SK-N-SH treated with all-trans-retinoic acid at 6 μM for 48 hours (cell line): Measurements from ENCODE around the gene HDAC4.

Experiments used
- ARNTL ChIP-seq: fragments of 450-650 bp; formaldehyde crosslinking; IDR thresholded peaks from 2 replicates; pipeline ENCODE4 v1.5.0; 2020; ENCODE audit warnings: low read depth, mild to moderate bottlenecking, moderate library complexity, borderline replicate concordance
- CSDC2 ChIP-seq: fragments of 250-450 bp; sonication (Bioruptor Pico); IDR thresholded peaks from 2 replicates; pipeline ENCODE4 v1.5.0; 2020; ENCODE audit warnings: mild to moderate bottlenecking, moderate library complexity
- SNAI2 ChIP-seq: fragments of 250-450 bp; sonication (Bioruptor Pico); IDR thresholded peaks from 2 replicates; pipeline ENCODE4 v1.5.0; 2020; ENCODE audit warnings: mild to moderate bottlenecking, moderate library complexity
- TCF4 ChIP-seq: fragments of 250-450 bp; sonication (Bioruptor Pico); IDR thresholded peaks from 2 replicates; pipeline ENCODE4 v1.8.0; 2021; ENCODE audit warnings: mild to moderate bottlenecking, moderate library complexity, borderline replicate concordance
- TOX ChIP-seq: fragments of 250-450 bp; sonication (Bioruptor Pico); IDR thresholded peaks from 2 replicates; pipeline ENCODE4 v1.8.0; 2021; ENCODE audit warnings: mild to moderate bottlenecking, moderate library complexity, borderline replicate concordance
- ZFP3 ChIP-seq: fragments of 250-450 bp; sonication (Bioruptor Pico); IDR thresholded peaks from 2 replicates; pipeline ENCODE4 v1.5.0; 2020; ENCODE audit warnings: mild to moderate bottlenecking, moderate library complexity
- ZFP30 ChIP-seq: fragments of 450-650 bp; formaldehyde crosslinking; IDR thresholded peaks from 2 replicates; pipeline ENCODE4 v1.5.0; 2022; ENCODE audit warnings: mild to moderate bottlenecking, moderate library complexity
- ZNF70 ChIP-seq: fragments of 450-650 bp; formaldehyde crosslinking; IDR thresholded peaks from 2 replicates; pipeline ENCODE4 v1.5.0; 2020; ENCODE audit warnings: mild to moderate bottlenecking, moderate library complexity
- ZNF8 ChIP-seq: fragments of 450-650 bp; formaldehyde crosslinking; IDR thresholded peaks from 2 replicates; pipeline ENCODE4 v1.5.0; 2020; ENCODE audit warnings: mild to moderate bottlenecking, moderate library complexity
- TF ChIP-seq, protein P1 (sequence below): fragments of 250-450 bp; sonication (Bioruptor Pico); IDR thresholded peaks from 2 replicates; pipeline ENCODE4 v1.8.0; 2020; ENCODE audit warnings: mild to moderate bottlenecking, moderate library complexity, borderline replicate concordance
- TF ChIP-seq, protein P2 (sequence below): fragments of 250-450 bp; sonication (Bioruptor Pico); IDR thresholded peaks from 2 replicates; pipeline ENCODE4 v1.5.1; 2020; ENCODE audit warnings: low read depth, mild to moderate bottlenecking, moderate library complexity
- TF ChIP-seq, protein P3 (sequence below): fragments of 250-450 bp; sonication (Bioruptor Pico); IDR thresholded peaks from 2 replicates; pipeline ENCODE4 v1.5.0; 2020; ENCODE audit warnings: mild to moderate bottlenecking, moderate library complexity

DNA sequence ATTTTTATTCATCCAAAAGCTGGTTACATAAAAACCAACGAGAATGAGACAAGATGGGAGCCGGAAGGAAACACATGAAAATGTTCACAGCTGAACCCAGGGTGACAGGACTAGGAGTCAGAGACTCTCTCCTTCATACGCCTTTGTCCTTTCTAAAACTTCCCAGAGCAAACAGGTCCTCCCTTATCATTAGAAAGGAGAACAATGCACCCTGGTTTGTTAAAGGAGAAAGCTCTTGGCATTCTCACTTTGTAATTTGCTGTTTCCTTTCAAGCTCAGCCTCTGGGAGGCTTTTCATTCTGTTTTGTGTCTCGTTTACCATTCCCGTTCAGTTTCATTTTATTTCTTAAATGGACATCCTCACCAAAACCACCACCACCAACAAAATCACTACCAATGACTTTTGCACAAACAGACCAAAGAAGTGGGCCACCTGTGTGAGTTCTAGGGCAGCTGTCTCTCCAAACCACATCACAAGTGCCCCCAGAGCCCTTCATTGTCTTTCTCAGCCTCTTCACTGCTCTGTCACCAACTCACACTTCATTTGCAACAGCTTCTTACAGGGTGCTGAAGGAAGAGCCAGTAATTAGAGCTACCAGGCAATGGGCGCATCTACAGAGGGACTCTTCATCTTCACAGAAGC, 105.3 kb downstream of the HDAC4 start:
- TF ChIP-seq, protein P1, sequence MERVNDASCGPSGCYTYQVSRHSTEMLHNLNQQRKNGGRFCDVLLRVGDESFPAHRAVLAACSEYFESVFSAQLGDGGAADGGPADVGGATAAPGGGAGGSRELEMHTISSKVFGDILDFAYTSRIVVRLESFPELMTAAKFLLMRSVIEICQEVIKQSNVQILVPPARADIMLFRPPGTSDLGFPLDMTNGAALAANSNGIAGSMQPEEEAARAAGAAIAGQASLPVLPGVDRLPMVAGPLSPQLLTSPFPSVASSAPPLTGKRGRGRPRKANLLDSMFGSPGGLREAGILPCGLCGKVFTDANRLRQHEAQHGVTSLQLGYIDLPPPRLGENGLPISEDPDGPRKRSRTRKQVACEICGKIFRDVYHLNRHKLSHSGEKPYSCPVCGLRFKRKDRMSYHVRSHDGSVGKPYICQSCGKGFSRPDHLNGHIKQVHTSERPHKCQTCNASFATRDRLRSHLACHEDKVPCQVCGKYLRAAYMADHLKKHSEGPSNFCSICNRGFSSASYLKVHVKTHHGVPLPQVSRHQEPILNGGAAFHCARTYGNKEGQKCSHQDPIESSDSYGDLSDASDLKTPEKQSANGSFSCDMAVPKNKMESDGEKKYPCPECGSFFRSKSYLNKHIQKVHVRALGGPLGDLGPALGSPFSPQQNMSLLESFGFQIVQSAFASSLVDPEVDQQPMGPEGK = no peak
- TF ChIP-seq ZFP3 (no peak), ARNTL (CRISPR knock-in tag) (no peak), TCF4 (CRISPR knock-in tag) (no peak), ZFP30 (no peak), ZNF70 (no peak), CSDC2 (no peak), ZNF8 (CRISPR knock-in tag) (no peak), SNAI2 (CRISPR knock-in tag) (no peak), TOX (CRISPR knock-in tag) (no peak)
- TF ChIP-seq, protein P2, sequence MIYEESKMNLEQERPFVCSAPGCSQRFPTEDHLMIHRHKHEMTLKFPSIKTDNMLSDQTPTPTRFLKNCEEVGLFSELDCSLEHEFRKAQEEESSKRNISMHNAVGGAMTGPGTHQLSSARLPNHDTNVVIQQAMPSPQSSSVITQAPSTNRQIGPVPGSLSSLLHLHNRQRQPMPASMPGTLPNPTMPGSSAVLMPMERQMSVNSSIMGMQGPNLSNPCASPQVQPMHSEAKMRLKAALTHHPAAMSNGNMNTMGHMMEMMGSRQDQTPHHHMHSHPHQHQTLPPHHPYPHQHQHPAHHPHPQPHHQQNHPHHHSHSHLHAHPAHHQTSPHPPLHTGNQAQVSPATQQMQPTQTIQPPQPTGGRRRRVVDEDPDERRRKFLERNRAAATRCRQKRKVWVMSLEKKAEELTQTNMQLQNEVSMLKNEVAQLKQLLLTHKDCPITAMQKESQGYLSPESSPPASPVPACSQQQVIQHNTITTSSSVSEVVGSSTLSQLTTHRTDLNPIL = no peak
- TF ChIP-seq, protein P3, sequence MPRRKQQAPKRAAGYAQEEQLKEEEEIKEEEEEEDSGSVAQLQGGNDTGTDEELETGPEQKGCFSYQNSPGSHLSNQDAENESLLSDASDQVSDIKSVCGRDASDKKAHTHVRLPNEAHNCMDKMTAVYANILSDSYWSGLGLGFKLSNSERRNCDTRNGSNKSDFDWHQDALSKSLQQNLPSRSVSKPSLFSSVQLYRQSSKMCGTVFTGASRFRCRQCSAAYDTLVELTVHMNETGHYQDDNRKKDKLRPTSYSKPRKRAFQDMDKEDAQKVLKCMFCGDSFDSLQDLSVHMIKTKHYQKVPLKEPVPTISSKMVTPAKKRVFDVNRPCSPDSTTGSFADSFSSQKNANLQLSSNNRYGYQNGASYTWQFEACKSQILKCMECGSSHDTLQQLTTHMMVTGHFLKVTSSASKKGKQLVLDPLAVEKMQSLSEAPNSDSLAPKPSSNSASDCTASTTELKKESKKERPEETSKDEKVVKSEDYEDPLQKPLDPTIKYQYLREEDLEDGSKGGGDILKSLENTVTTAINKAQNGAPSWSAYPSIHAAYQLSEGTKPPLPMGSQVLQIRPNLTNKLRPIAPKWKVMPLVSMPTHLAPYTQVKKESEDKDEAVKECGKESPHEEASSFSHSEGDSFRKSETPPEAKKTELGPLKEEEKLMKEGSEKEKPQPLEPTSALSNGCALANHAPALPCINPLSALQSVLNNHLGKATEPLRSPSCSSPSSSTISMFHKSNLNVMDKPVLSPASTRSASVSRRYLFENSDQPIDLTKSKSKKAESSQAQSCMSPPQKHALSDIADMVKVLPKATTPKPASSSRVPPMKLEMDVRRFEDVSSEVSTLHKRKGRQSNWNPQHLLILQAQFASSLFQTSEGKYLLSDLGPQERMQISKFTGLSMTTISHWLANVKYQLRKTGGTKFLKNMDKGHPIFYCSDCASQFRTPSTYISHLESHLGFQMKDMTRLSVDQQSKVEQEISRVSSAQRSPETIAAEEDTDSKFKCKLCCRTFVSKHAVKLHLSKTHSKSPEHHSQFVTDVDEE (CRISPR knock-in tag) = no peak
